NOMO-1 treated with DMSO at 0.1 percent for 48 hours (cell line): ENCODE data around the gene SH3PXD2B.
"Not testable (repeated sequence)": the region's sequence is repeated elsewhere in the genome, so short reads cannot be mapped to it uniquely, and the experiment has no call there.

Experiments
- DNase-seq: peaks from one replicate; lab custom pipeline; 2025; ENCODE audit not compliant: unreplicated experiment; lab: John Stamatoyannopoulos, UW

SH3PXD2B gene

GRCh38 chr5:172345881-172346280, 108.4 kb downstream of the SH3PXD2B start:
- DNase-seq: no peak

- DNase-seq: no peak
Observed at GRCh38 chr5:172344855-172345409, 109.4 kb downstream of the SH3PXD2B start.

GRCh38 chr5:172343741-172344140, 110.6 kb downstream of the SH3PXD2B start:
- no peak for DNase-seq

- DNase-seq: no peak
Observed at GRCh38 chr5:172342918-172343317, 111.4 kb downstream of the SH3PXD2B start.

GRCh38 chr5:172339264-172340180, 114.8 kb downstream of the SH3PXD2B start:
- DNase-seq: no peak

- no peak for DNase-seq
Observed at GRCh38 chr5:172336676-172337285, 117.5 kb downstream of the SH3PXD2B start.

GRCh38 chr5:172336264-172336663, 118.1 kb downstream of the SH3PXD2B start:
- DNase-seq: no peak

GRCh38 chr5:172335721-172336120, 118.6 kb downstream of the SH3PXD2B start:
- no peak for DNase-seq

- DNase-seq: no peak
Observed at GRCh38 chr5:172334641-172335040, 119.7 kb downstream of the SH3PXD2B start.

- DNase-seq: no peak
Observed at GRCh38 chr5:172334196-172334595, 120.1 kb downstream of the SH3PXD2B start.

GRCh38 chr5:172326901-172327300, 127.4 kb downstream of the SH3PXD2B start:
- not testable (repeated sequence) for DNase-seq

- no peak for DNase-seq
Observed at GRCh38 chr5:172325452-172325851, 128.9 kb downstream of the SH3PXD2B start.

- no peak for DNase-seq
Observed at GRCh38 chr5:172322028-172322965, 132.0 kb downstream of the SH3PXD2B start.

- no peak for DNase-seq
Observed at GRCh38 chr5:172321593-172321992, 132.7 kb downstream of the SH3PXD2B start.

- DNase-seq: no peak
Observed at GRCh38 chr5:172319708-172320441, 134.4 kb downstream of the SH3PXD2B start.

GRCh38 chr5:172315587-172316493, 138.5 kb downstream of the SH3PXD2B start:
- DNase-seq: no peak

GRCh38 chr5:172313915-172314314, 140.4 kb downstream of the SH3PXD2B start:
- no peak for DNase-seq

GRCh38 chr5:172312286-172312685, 142.0 kb downstream of the SH3PXD2B start:
- DNase-seq: no peak

GRCh38 chr5:172311605-172312004, 142.7 kb downstream of the SH3PXD2B start:
- no peak for DNase-seq
